Measurements from ENCODE around the gene MLPH. TPM values are rescaled to one million over a fixed set of nuclear protein-coding genes. Genes with fewer than 3 reads are reported as not detected.

Gene MLPH
- total RNA-seq, 1 experiment from 2014 or later: 27.1 TPM

GRCh38 chr2:237475704-237476141 lies 11.3 kb upstream of the MLPH start:
- H3K9me3 Mint-ChIP-seq (ENCODE audit: unreplicated experiment): no peaks in the 10 kb centered on the region
- peak overlapping the region; percentile 79 for H3K4me3 Mint-ChIP-seq (ENCODE audit: unreplicated experiment)
- POLR2A ChIA-PET: interaction anchor here (0.5 to 1.7 kb wide), 8 partner anchors 10 to 390 kb away, joined by 3 to 9 read pairs (median 4); partner anchors contain the start of genes COPS8 and RAB17
- TF ChIP-seq CTCF (IDR thresholded peaks at IDR 0.05; ENCODE audit: unreplicated experiment): no peak
- H3K4me1 Mint-ChIP-seq (ENCODE audit: insufficient read depth, unreplicated experiment): peaks cover 13% of the 10 kb centered on the region
- H3K27ac Mint-ChIP-seq (ENCODE audit: low read depth, unreplicated experiment): no peak overlapping the region
- no peaks in the 10 kb centered on the region for H3K36me3 Mint-ChIP-seq (ENCODE audit: insufficient read depth, unreplicated experiment)
- peak; percentile 60 for DNase-seq (ENCODE audit: unreplicated experiment)
- TSS peak; percentile 68 for BruUV-seq (replicated peaks)
- CTCF ChIA-PET: interaction anchor here (0.6 to 2.0 kb wide), 21 partner anchors 10 to 389 kb away, joined by 3 to 21 read pairs (median 4); partner anchors contain the start of gene COPS8
- no peaks in the 10 kb centered on the region for H3K27me3 Mint-ChIP-seq (ENCODE audit: insufficient read depth, unreplicated experiment)
- intact Hi-C loops (cut with micrococcal nuclease): loop anchor here (1.0 to 2.0 kb wide), 4 partner anchors 54 to 382 kb away; no protein-coding TSS in a partner anchor

- Mint-ChIP-seq H3K36me3 (ENCODE audit: insufficient read depth, unreplicated experiment) (no peaks in the 10 kb centered on the region), H3K9me3 (ENCODE audit: unreplicated experiment) (no peaks in the 10 kb centered on the region)
Measured at GRCh38 chr2:237478095-237478494, 9.0 kb upstream of the MLPH start.

GRCh38 chr2:237478979-237479378 lies 8.1 kb upstream of the MLPH start:
- H3K27me3 Mint-ChIP-seq (ENCODE audit: insufficient read depth, unreplicated experiment): no peaks in the 10 kb centered on the region
- BruUV-seq (replicated peaks): no TSS peak
- no peak overlapping the region for H3K4me3 Mint-ChIP-seq (ENCODE audit: unreplicated experiment)
- POLR2A ChIA-PET: no interaction called here
- DNase-seq (ENCODE audit: unreplicated experiment): no peak
- peaks cover 26% of the 10 kb centered on the region for H3K4me1 Mint-ChIP-seq (ENCODE audit: insufficient read depth, unreplicated experiment)
- no peak overlapping the region for H3K27ac Mint-ChIP-seq (ENCODE audit: low read depth, unreplicated experiment)
- H3K36me3 Mint-ChIP-seq (ENCODE audit: insufficient read depth, unreplicated experiment): no peaks in the 10 kb centered on the region
- intact Hi-C loops (cut with micrococcal nuclease): no loop called here
- TF ChIP-seq CTCF (IDR thresholded peaks at IDR 0.05; ENCODE audit: unreplicated experiment): no peak
- CTCF ChIA-PET: no interaction called here
- no peaks in the 10 kb centered on the region for H3K9me3 Mint-ChIP-seq (ENCODE audit: unreplicated experiment)

More at GRCh38 chr2:237478095-237478494, 9.0 kb upstream of the MLPH start:
- no peak for TF ChIP-seq CTCF (IDR thresholded peaks at IDR 0.05; ENCODE audit: unreplicated experiment)
- peaks cover 20% of the 10 kb centered on the region for H3K4me1 Mint-ChIP-seq (ENCODE audit: insufficient read depth, unreplicated experiment)
- H3K27ac Mint-ChIP-seq (ENCODE audit: low read depth, unreplicated experiment): no peak overlapping the region
- no peak for DNase-seq (ENCODE audit: unreplicated experiment)
- no peaks in the 10 kb centered on the region for H3K27me3 Mint-ChIP-seq (ENCODE audit: insufficient read depth, unreplicated experiment)
- BruUV-seq (replicated peaks): no TSS peak
- ChIA-PET POLR2A (interaction anchor here (0.6 kb wide), 1 partner anchor 26 kb away, joined by 3 read pairs; no protein-coding TSS in a partner anchor), CTCF (interaction anchor here (0.6 kb wide), 1 partner anchor 80 kb away, joined by 3 read pairs; no protein-coding TSS in a partner anchor)
- intact Hi-C loops (cut with micrococcal nuclease): no loop called here
- H3K4me3 Mint-ChIP-seq (ENCODE audit: unreplicated experiment): no peak overlapping the region

- H3K27me3 Mint-ChIP-seq (ENCODE audit: insufficient read depth, unreplicated experiment): no peaks in the 10 kb centered on the region
- ChIA-PET CTCF (interaction anchor here (1.2 kb wide), 1 partner anchor 33 kb away, joined by 7 read pairs; no protein-coding TSS in a partner anchor), POLR2A (no interaction called here)
- intact Hi-C loops (cut with micrococcal nuclease): no loop called here
- no TSS peak for BruUV-seq (replicated peaks)
- no peak for DNase-seq (ENCODE audit: unreplicated experiment)
- no peaks in the 10 kb centered on the region for H3K36me3 Mint-ChIP-seq (ENCODE audit: insufficient read depth, unreplicated experiment)
- no peak overlapping the region for H3K4me3 Mint-ChIP-seq (ENCODE audit: unreplicated experiment)
- peaks cover 26% of the 10 kb centered on the region for H3K4me1 Mint-ChIP-seq (ENCODE audit: insufficient read depth, unreplicated experiment)
- TF ChIP-seq CTCF (IDR thresholded peaks at IDR 0.05; ENCODE audit: unreplicated experiment): no peak
- no peak overlapping the region for H3K27ac Mint-ChIP-seq (ENCODE audit: low read depth, unreplicated experiment)
- no peaks in the 10 kb centered on the region for H3K9me3 Mint-ChIP-seq (ENCODE audit: unreplicated experiment)
Measured at GRCh38 chr2:237479747-237480146, 7.3 kb upstream of the MLPH start.
